Measurements from ENCODE around the gene TRAF1. TPM values are rescaled to one million over a fixed set of nuclear protein-coding genes. Genes with fewer than 3 reads are reported as not detected.

The TRAF1 gene
- total RNA-seq, 1 experiment from 2014 or later = 3.4 TPM

GRCh38 chr9:120890320-120891244, 36.0 kb downstream of the TRAF1 start:
- DNase-seq (ENCODE audit: low read depth) = peak; percentile 80

DNA sequence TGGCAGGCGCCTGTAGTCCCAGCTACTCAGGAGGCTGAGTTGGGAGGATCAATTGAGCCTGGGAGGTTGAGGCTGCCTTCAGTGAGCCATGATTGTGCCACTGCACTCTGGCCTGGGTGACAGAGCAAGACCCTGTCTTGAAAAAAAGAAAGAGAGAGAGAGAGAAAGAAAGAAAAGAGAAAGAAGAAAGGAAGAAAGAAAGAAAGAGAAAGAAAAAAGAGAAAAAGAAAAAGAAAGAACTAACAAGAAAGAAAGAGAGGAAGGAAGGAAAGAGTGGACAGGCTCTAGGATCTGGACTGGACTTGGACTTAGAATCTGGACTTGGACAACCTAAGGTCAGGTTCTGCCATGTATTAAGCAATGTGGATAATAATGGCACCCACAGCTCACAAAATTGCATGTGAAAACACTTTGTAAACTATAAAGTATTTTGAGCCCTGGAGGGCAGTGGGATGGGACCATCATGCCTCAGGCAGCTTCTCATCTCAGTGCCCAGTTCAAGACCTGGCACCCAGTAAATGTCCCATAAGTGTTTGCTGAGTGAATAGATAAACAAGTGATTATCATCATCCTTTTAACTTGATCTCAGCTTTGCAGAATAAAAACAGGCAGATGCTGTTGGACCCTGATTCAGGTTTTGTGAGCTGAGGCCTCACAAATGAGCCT, 36.9 kb downstream of the TRAF1 start:
- DNase-seq (ENCODE audit: low read depth) = no peak

GRCh38 chr9:120888626-120889025, 38.0 kb downstream of the TRAF1 start:
- no peak for DNase-seq (ENCODE audit: low read depth)

- DNase-seq (ENCODE audit: low read depth) = peak; percentile 90
Measured at GRCh38 chr9:120886490-120886967, 40.1 kb downstream of the TRAF1 start.

DNA sequence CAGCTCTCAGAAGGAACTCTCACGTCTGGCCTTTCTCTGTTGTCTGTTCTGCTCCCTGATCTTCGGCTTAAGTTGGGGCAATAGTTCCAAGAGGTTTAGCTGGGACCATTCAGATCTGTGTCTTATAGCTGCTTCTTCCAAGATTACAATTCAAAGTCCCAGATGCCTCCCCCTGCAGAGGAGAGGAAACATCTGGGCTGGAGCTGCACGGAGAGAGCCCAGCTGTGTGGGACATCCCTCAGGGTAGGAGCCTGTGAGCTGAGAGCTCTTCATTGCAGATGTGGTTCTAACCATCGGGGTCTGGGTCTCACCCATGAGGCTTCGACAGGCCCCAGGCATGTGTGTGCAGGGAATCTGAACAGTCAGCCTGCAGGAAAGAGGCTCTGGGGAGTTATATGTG, 40.6 kb downstream of the TRAF1 start:
- peak; percentile 61 for DNase-seq (ENCODE audit: low read depth)

- no peak for DNase-seq (ENCODE audit: low read depth)
Measured at GRCh38 chr9:120885457-120885856, 41.1 kb downstream of the TRAF1 start.

DNA sequence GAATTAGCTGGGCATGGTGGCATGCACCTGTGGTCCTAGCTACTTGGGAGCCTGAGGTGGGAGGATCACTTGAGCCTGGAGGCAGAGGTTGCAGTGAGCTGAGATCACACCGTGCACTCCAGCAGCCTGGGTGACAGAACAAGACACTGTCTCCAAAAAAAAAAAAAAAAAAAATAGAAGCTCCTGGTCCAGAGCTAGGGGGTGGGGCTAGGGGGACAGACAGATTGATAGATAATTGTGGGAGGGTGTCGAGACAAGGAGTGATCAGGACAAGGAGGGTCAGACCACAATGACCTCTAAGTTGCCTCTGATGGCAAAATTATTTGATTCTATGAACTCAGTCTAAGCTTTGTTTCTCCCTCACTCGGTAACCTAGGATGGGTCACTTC, 43.0 kb downstream of the TRAF1 start:
- no peak for DNase-seq (ENCODE audit: low read depth)

DNA sequence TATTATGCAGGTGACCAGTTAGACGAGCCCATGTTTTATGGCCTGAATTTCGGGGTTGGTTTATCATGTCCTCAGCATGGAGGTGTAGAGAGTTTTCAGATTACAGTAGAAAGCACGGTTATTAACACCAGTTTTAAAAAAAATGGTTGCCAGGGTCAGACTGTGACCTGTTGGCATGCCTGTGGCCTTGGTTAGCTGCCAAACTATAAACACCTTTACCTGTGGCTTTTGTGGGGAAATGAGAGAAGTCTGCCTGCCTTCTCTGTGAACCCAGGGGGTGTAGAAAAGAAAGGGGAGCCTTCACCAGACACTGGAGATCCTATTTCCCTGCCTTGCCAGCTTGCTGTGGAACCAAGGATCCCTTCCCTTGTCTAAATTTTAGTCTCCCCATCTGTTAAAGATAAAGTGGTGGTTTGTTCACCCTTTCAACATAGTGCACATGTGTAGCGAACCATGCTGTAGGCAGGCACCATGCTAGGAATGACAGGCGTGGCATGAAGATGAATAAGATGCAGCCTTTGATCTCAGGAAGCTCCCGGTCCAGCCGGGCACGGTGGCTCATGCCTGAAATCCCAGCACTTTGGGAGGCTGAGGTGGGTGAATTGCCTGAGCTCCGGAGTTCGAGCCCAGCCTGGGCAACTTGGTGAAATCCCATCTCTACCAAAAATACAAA, 43.5 kb downstream of the TRAF1 start:
- DNase-seq (ENCODE audit: low read depth) = peak; percentile 58

DNA sequence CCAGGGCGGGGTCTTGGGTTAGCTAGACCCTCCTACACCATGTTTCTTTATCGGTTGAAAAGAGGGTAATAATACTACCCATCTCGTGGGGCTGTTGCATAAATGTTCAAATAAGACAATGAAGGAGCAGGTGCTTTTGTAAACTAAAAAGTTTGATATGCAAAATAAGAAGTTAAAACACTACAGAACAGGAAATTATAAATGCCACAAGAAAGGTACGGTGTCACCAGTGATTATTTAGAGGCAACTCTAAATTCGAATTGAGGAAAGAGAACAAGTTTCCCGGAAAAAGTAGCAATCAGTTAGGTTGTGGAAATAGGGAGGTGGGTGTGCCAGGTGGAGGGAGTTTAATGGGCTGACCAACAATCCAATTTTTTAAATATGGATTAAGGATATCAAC, 47.1 kb downstream of the TRAF1 start:
- DNase-seq (ENCODE audit: low read depth) = no peak

DNA sequence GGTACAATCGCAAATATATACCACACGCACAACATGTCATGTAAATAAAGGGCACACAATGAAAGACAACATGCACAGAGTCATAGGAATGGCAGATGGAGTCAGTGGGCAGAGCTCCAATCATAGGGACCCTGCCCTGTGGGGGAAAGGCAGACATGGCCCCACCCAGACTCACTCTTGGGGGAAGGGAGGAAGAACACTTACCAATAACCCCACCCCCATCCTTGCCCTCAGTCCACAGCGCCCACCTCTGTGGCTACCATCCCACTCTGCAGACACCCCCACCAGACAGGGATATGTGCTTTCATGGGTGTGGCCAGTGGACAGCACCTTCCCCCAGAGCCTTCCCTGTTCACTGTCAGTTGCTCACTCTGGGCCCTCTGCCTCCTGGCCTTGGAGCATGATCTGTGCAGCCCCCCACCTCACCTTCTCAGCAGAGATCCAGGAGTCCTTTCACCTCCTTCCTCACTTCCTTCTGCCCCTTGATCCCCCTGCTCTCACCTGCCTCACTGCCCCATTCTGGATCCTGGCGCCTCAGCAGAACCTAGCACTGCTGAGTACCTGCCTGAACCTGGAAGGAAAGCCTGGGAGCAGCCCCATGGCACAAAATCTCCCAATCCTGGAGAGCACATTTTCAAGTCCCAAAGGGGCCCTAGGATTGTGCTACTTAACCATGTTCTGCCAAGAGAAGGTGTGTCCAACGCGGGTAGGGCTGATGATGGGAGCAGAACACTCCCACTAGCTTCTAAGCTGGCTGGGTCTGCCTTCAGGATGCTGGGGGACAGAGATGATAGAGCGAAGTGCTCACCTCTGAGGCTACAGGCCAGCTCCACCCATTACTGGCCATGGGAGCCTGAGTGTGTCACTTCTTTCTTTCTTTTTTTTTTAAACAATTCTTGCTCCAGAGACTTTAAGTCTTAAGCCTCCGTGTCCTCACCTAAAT, 48.1 kb downstream of the TRAF1 start:
- DNase-seq (ENCODE audit: low read depth) = no peak

DNA sequence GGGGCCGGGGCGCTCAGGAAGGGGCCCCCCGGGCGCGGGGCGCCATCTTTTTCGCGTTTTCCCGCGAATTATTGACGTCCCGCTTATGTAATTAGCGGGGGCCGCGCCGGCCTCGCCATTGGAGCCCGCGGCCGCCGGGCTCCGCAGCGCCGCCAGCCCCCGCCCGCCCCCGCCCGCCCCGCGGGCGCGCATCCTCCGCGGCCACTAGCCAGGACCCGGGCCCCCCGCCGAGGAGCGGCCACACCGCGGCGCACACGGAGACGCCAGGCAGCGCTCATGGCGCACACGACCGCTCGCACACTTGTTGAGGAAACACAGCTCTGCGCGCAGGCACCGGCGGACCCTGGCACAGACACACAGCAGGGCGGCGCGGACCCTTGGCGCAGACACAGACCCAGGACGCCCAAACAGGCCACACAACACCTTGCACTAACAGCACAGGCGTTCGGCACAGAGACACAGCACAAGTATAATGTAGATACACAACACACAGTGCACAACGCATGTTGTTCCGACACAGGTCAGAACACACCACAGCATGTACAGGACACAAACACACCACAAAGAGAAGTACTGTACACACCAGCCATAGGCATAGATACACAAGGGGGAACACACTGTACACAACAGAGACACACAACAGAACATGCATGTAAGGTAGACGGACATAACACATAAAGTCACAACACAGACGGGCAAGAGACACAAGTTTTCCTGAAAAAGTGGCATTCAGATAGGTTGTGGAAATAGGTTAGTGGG, 49.1 kb downstream of the TRAF1 start:
- peak; percentile 78 for DNase-seq (ENCODE audit: low read depth)

- DNase-seq (ENCODE audit: low read depth) = peak; percentile 53
Measured at GRCh38 chr9:120876842-120877240, 49.8 kb downstream of the TRAF1 start, which contains the start of gene PHF19. PHF19 (minus strand) TSS chr9:120877188; CDS start chr9:120874741, 2,447 bp downstream.

- DNase-seq (ENCODE audit: low read depth) = peak; percentile 95
Measured at GRCh38 chr9:120875954-120876841, 50.4 kb downstream of the TRAF1 start.

DNA sequence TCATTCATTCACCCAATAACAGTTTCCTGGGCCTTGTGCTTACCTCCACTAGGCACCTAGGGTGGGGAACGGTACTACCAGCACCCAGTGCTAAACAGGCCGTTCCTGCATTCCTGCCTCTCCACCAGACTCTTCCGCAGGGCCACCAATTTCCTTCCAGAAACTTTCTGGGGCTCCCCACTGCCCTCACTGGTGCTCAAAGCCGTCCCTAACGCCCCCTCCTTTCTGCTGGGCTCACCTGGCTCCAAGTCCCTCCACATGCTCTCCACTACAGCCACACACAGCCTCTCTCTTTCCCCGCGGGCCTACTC, 51.0 kb downstream of the TRAF1 start:
- no peak for DNase-seq (ENCODE audit: low read depth)

- no peak for DNase-seq (ENCODE audit: low read depth)
Measured at GRCh38 chr9:120875195-120875565, 51.4 kb downstream of the TRAF1 start.

GRCh38 chr9:120874226-120875194, 52.1 kb downstream of the TRAF1 start:
- DNase-seq (ENCODE audit: low read depth) = no peak

DNA sequence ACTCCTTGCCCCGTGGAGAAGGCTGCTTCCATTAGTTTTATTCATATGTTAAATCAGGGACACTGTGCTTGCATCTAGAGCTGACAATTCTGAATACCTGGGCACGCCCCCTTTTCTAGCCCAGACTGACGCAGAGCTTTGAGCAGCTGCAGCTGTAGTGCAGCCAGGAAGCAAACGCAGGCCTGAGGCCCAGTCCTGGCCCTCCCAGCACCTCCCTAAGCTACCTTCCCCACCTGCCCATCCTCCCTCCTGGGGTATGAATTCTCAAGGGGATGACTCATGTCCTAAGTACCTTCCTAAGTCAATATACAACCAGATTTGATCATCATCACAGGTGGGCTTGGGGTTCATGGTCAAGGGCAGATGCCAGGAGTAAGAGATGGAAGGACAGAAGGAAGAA, 53.1 kb downstream of the TRAF1 start:
- DNase-seq (ENCODE audit: low read depth) = no peak

DNA sequence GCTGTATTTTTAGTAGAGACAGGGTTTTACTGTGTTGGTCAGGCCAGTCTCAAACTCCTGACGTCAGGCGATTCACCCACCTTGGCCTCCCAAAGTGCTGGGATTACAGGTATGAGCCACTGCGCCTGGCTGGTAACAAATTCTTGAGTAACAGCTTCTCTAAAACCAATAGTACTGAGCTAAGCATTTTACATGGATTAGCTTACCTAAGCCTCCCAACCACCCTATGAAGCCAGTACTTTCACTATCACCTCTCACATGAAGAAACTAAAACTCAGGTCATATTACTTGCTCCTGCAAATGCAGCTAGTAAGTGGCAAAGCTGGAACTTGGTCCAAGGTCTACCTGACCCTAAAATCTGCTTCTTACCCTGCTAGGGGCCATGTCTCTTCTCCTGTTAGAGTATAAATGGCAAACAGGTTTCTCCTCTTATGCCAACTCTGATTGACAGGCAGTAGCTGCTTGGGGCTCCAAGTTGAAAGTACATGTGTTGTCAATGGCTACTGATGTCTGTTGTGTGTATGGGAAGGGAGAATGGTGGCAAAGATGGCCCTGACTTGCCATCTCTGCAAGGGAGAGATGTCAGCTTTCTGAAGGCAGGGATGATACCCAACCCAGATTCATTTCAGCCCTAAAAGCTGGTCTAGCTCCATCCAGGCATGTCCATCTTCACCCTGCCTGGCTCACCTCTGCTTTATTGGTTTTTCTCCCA, 53.6 kb downstream of the TRAF1 start:
- no peak for DNase-seq (ENCODE audit: low read depth)

All from RPMI7951 (cell line).